Kidney (tissue), 14 donors: ENCODE results near the gene LRRC57. TPM values are rescaled to one million over a fixed set of nuclear protein-coding genes. Genes with fewer than 3 reads are reported as not detected.
A peak's percentile ranks its signal among the peaks of the same experiment; 100 is the strongest.

Source experiments
- DNase-seq, 5 donors: peaks; one replicate each; pipeline ENCODE4 v3.0.0-alpha.2; 2013 to 2020
- FAIRE-seq: peaks from 2 replicates; lab custom pipeline; 2012; peaks lifted over from hg19 to GRCh38; lab: Jason Lieb, UNC
- H3K27ac ChIP-seq, 2 donors: one replicate each; pipeline ENCODE4 v1.7.0; 2013; ENCODE audit warnings: low read depth in 2 of 2, low read length in 2 of 2, inconsistent platforms in 1 of 2
- H3K27me3 ChIP-seq: one replicate; pipeline ENCODE4 v1.7.1; 2013; ENCODE audit warnings: low read length, inconsistent platforms; ENCODE audit not compliant: control insufficient read depth, insufficient read depth
- H3K36me3 ChIP-seq, 3 donors: one replicate each; pipeline versions ENCODE4 v1.7.0 to v1.7.1; 2013; ENCODE audit warnings: low read length in 3 of 3, control low read depth in 1 of 3, inconsistent platforms in 1 of 3; ENCODE audit not compliant: insufficient read depth in 3 of 3, control insufficient read depth in 2 of 3
- H3K4me1 ChIP-seq, 3 donors: one replicate each; pipeline versions ENCODE4 v1.7.0 to v1.7.1; 2013; ENCODE audit warnings: low read length in 3 of 3, inconsistent platforms in 1 of 3, low read depth in 1 of 3; ENCODE audit not compliant: control insufficient read depth in 2 of 3, insufficient read depth in 2 of 3
- H3K4me3 ChIP-seq, 3 donors: one replicate each; pipeline versions ENCODE4 v1.7.0 to v1.8.1; 2013; ENCODE audit warnings: low read length in 3 of 3, control low read depth in 1 of 3, inconsistent platforms in 1 of 3
- H3K9ac ChIP-seq, 3 donors: one replicate each; pipeline versions ENCODE4 v1.7.0 to v1.7.1; 2013; ENCODE audit warnings: low read length in 3 of 3, control low read depth in 1 of 3, inconsistent platforms in 1 of 3
- H3K9me3 ChIP-seq, 3 donors: one replicate each; pipeline versions ENCODE4 v1.7.0 to v1.7.1; 2013; ENCODE audit warnings: low read length in 3 of 3, control low read depth in 1 of 3, inconsistent platforms in 1 of 3; ENCODE audit not compliant: control insufficient read depth in 2 of 3, insufficient read depth in 1 of 3
- CTCF ChIP-seq: IDR thresholded peaks from 3 replicates; pipeline ENCODE4 v1.5.1; 2012; ENCODE audit warnings: mild to moderate bottlenecking, moderate library complexity, borderline replicate concordance; ENCODE audit not compliant: insufficient read depth; ENCODE audit errors: extremely low read depth
- intact Hi-C: fragments of 100-400 bp; cut with DNase I; formaldehyde crosslinking; loops from one replicate; pipeline ENCODE4 v1.11.1; 2022
- polyA plus RNA-seq: library from polyadenylated mRNA; stranded (reverse); fragments of 350-450 nt; fragmentation: Illumina TruSeq; extraction: RNeasy Lipid Tissue Mini Kit (QIAGEN cat#74804); gene quantifications from one replicate; pipeline ENCODE4 v1.2.3, GENCODE V29; 2014; ENCODE audit warnings: low read depth, low replicate concordance; ENCODE audit not compliant: insufficient read depth
- total RNA-seq: library from RNA; stranded (reverse); fragmentation: NEBNext Ultra II Directional; extraction: Animal tissue kit (Norgen Biotek cat#: 25700); gene quantifications from one replicate; pipeline ENCODE4 v1.2.1, GENCODE V29; 2021
- donor health status: control.
- donor health status: control.
- donor health status: control.
- donor health status: control.
- donor health status: control.
- donor health status: DM: yes; HTN: yes; CAD: no.
- donor health status: Normal renal cell carcinoma (clear cell type).

The LRRC57 gene
- total and polyA plus RNA-seq, 2 donors from 2014 or later = 8.6 to 21.1 TPM

GRCh38 chr15:42576776-42577175, 28.2 kb upstream of the LRRC57 start:
- FAIRE-seq (no peak), DNase-seq (no peak)
- no peak overlapping the region for H3K9ac ChIP-seq
- no peak overlapping the region for H3K4me3 ChIP-seq
- no peaks in the 10 kb centered on the region for H3K36me3 ChIP-seq
- intact Hi-C loops = no loop called here
- no peak for TF ChIP-seq CTCF
- H3K27me3 ChIP-seq = no peaks in the 10 kb centered on the region
- H3K9me3 ChIP-seq = no peaks in the 10 kb centered on the region
- no peak overlapping the region for H3K27ac ChIP-seq
- peaks cover 2 to 8% (median 7%) of the 10 kb centered on the region in 3 donors for H3K4me1 ChIP-seq

- Histone ChIP-seq H3K4me1 (peaks cover 0 to 6% (median 5%) of the 10 kb centered on the region in 3 donors), H3K9me3 (no peaks in the 10 kb centered on the region), H3K4me3 (peak overlapping the region; percentile 38 to 80 (median 80)), H3K27ac (peak overlapping the region in 1 of 2 donors; percentile 57), H3K27me3 (no peaks in the 10 kb centered on the region), H3K36me3 (no peaks in the 10 kb centered on the region), H3K9ac (peak overlapping the region in 2 of 3 donors; percentile 11 to 69)
- TF ChIP-seq CTCF = no peak
- DNase-seq (no peak), FAIRE-seq (no peak)
- intact Hi-C loops = no loop called here
These were observed 27.5 kb upstream of the LRRC57 start for GRCh38 chr15:42576040-42576594.

DNA sequence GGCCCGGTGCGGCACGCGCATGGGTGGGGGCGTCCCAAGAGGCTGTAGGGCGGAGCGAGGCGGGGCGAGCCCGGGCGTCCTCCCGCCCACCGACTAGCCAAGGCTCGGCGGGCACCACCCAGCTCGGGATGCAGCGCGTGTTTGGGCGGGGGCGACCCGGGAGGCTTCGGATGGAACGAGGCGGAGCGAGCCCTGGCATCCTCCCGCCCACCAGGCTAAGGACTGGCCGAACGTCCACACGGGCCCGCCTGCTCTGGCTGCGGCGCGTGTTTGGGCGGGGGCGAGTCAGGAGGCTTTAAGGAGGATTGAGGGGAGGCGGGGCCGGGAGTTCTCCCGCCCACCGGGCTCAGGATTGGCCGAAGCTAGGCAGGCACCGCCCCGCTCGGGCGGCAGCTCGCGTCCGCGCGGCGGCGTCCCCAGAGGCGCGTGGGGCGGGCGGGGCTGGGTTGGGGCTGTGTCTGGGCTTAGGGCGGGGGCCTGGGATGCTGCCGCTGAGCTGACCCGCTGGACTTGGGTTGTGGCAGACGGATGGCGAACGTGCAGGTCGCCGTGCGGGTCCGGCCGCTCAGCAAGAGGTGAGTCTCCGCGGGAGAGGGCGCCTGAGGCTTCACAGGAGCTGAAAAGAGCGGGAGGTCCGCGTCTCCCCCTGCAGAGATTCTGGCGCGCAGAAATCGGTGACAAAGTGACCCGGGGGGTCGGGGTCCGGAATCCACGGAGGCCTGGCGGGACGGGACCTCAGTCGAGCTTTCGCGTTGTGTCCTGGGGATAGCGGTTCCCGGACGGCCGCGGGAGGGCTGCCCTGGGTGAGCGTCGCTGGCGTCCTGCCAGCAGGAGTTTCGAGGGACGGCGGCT, 26.8 kb upstream of the LRRC57 start, which contains the start of gene STARD9:
STARD9 (plus strand) TSS at position 419 of the 852 bp plus-strand sequence; CDS start at position 529, 110 bp downstream.
- DNase-seq = peak; percentile 99
- peaks cover 0 to 5% (median 5%) of the 10 kb centered on the region in 3 donors for H3K4me1 ChIP-seq
- no peak for FAIRE-seq
- no peaks in the 10 kb centered on the region for H3K36me3 ChIP-seq
- H3K27ac ChIP-seq = peak within 1 kb of the TSS; percentile 57 to 64
- H3K4me3 ChIP-seq = peak within 1 kb of the TSS; percentile 45 to 80 (median 80)
- H3K9me3 ChIP-seq = no peaks in the 10 kb centered on the region
- no peaks in the 10 kb centered on the region for H3K27me3 ChIP-seq
- peak within 1 kb of the TSS; percentile 11 to 69 (median 55) for H3K9ac ChIP-seq
- intact Hi-C loops = no loop called here
- no peak for TF ChIP-seq CTCF
